ENCODE data around the gene PIK3CB. TPM values are rescaled to one million over a fixed set of nuclear protein-coding genes. Genes with fewer than 3 reads are reported as not detected.

Gene PIK3CB
- total and polyA plus RNA-seq, 2 of the 8 experiments (the other 6 are each of a cell fraction or from before 2014, with no cell fraction given) = 8.3 to 35.2 TPM

DNA sequence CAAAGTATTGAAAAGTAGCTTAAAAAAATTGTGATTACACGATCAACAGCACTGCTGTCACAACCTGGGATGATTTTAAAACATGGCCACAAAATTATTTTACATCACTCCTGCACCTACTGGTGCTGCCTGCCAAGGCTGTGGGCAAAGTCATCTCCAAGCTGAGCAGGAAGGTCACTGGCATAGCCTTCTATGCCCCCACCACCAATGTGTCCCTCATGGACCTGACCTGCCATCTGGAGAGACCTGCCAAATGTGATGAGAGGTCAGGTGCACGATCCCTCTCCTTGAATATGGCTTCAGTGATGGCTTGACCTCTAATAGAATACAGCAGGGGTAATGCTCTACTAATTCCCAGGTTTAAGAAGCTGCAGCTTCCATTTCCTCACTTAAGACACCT is 57.8 kb downstream of the PIK3CB start:
- no peaks in the 10 kb centered on the region for H3K9me3 ChIP-seq (ENCODE audit: insufficient read depth in 2 of 2, low read depth in 1 of 2, low read length in 1 of 2)
- no peak overlapping the region for H3K14ac ChIP-seq (ENCODE audit: insufficient read length)
- H3K4me2 ChIP-seq (ENCODE audit: insufficient read depth in 1 of 2, low read depth in 2 of 2, low read length in 2 of 2) = no peak overlapping the region
- H2BK5ac ChIP-seq (ENCODE audit: low read depth, low read length) = no peak overlapping the region; the same call in 1 of the 2 replicates
- DNase-seq (ENCODE audit: low read depth in 1 of 2, low spot score in 2 of 2) = peak in 1 of 2 experiments; percentile 36
- peaks cover 7% of the 10 kb centered on the region for H3K79me1 ChIP-seq (ENCODE audit: low read depth, low read length)
- no peak overlapping the region for H4K8ac ChIP-seq (ENCODE audit: extremely low read depth, insufficient read depth, low read length)
- no peak overlapping the region for H3K4ac ChIP-seq (replicated peaks; ENCODE audit: insufficient read length, low read depth, low read length)
- no peak overlapping the region for H3K9ac ChIP-seq (replicated peaks in 1 of 4; ENCODE audit: extremely low read depth in 1 of 4, low read depth in 3 of 4, low read length in 3 of 4)
- H4K20me1 ChIP-seq (replicated peaks in 1 of 2; ENCODE audit: control insufficient read depth in 1 of 2, insufficient read depth in 2 of 2, low read length in 2 of 2) = peaks cover 0 to 3% of the 10 kb centered on the region in 2 experiments
- H3K79me2 ChIP-seq (ENCODE audit: control insufficient read depth in 1 of 2, insufficient read depth in 2 of 2, low read length in 2 of 2) = peaks cover 0 to 23% of the 10 kb centered on the region in 2 experiments; a peak in 3 of 4 replicates
- no peak overlapping the region for H4K5ac ChIP-seq (ENCODE audit: insufficient read length, low read depth, low read length)
- no peak overlapping the region for H3K56ac ChIP-seq (replicated peaks; ENCODE audit: insufficient read length, low read depth, low read length)
- no peak overlapping the region for H2BK20ac ChIP-seq (ENCODE audit: low read length)
- no peaks in the 10 kb centered on the region for H3K36me3 ChIP-seq (ENCODE audit: control insufficient read depth in 2 of 4, insufficient read depth in 4 of 4, low read length in 3 of 4)
- no peak overlapping the region for H2AFZ ChIP-seq (ENCODE audit: low read length)
- no peak overlapping the region for H3K18ac ChIP-seq (ENCODE audit: extremely low read depth, low read length)
- H2AK5ac ChIP-seq (ENCODE audit: low read depth, low read length) = no peak overlapping the region
- ChIA-PET POLR2A (ENCODE audit: partially characterized antibody) (no interaction called here), CTCF (ENCODE audit: partially characterized antibody) (interaction anchor here (0.8 to 2.9 kb wide), 4 partner anchors 9 to 139 kb away, joined by 3 to 9 read pairs (median 4); no protein-coding TSS in a partner anchor)
- no peak overlapping the region for H2BK120ac ChIP-seq (replicated peaks; ENCODE audit: low read depth, low read length)
- no peak overlapping the region for H3K4me3 ChIP-seq (ENCODE audit: extremely low read depth in 1 of 4, insufficient read depth in 2 of 4, low read depth in 3 of 4, low read length in 4 of 4)
- FAIRE-seq = no peak
- WGBS, 2 experiments (ENCODE audit: extremely low coverage in 1 of 2, insufficient coverage in 1 of 2, insufficient read length in 1 of 2, insufficient replicate concordance in 2 of 2, low coverage in 1 of 2, low lambda C conversion rate in 2 of 2, missing lambda C conversion rate in 1 of 2) = 89% methylated on average over 2 of the region's 2 CpGs; no CpG with 5 or more reads in 1 of the 2 experiments
- no peak overlapping the region for H3K27ac ChIP-seq (ENCODE audit: low read depth, low read length)
- H4K91ac ChIP-seq (replicated peaks; ENCODE audit: insufficient read length, low read length) = no peak overlapping the region
- no peak overlapping the region for H3K23ac ChIP-seq (ENCODE audit: insufficient read length)
- no peaks in the 10 kb centered on the region for H3K27me3 ChIP-seq (replicated peaks in 1 of 4; ENCODE audit: control insufficient read depth in 3 of 4, extremely low read depth in 1 of 4, insufficient read depth in 3 of 4, low read length in 3 of 4)
- no peaks in the 10 kb centered on the region for H3K4me1 ChIP-seq (replicated peaks in 1 of 4; ENCODE audit: control insufficient read depth in 3 of 4, insufficient read depth in 4 of 4, low read length in 3 of 4)
- no peak overlapping the region for H2BK12ac ChIP-seq (ENCODE audit: low read depth, low read length)
- H2BK15ac ChIP-seq (ENCODE audit: low read length) = no peak overlapping the region
- H3K23me2 ChIP-seq (ENCODE audit: low read depth, low read length) = no peaks in the 10 kb centered on the region
- TF ChIP-seq, protein P1, sequence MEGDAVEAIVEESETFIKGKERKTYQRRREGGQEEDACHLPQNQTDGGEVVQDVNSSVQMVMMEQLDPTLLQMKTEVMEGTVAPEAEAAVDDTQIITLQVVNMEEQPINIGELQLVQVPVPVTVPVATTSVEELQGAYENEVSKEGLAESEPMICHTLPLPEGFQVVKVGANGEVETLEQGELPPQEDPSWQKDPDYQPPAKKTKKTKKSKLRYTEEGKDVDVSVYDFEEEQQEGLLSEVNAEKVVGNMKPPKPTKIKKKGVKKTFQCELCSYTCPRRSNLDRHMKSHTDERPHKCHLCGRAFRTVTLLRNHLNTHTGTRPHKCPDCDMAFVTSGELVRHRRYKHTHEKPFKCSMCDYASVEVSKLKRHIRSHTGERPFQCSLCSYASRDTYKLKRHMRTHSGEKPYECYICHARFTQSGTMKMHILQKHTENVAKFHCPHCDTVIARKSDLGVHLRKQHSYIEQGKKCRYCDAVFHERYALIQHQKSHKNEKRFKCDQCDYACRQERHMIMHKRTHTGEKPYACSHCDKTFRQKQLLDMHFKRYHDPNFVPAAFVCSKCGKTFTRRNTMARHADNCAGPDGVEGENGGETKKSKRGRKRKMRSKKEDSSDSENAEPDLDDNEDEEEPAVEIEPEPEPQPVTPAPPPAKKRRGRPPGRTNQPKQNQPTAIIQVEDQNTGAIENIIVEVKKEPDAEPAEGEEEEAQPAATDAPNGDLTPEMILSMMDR (IDR thresholded peaks at IDR 0.05; ENCODE audit: control extremely low read depth in 1 of 3, insufficient read depth in 1 of 3, low read depth in 1 of 3, low read length in 3 of 3) = no peak
- TF ChIP-seq SP4 (IDR thresholded peaks at IDR 0.05; ENCODE audit: low read length) = no peak
- no peak for TF ChIP-seq CHD1 (IDR thresholded peaks at IDR 0.05; ENCODE audit: low read depth, low read length)
- TF ChIP-seq, protein P2, sequence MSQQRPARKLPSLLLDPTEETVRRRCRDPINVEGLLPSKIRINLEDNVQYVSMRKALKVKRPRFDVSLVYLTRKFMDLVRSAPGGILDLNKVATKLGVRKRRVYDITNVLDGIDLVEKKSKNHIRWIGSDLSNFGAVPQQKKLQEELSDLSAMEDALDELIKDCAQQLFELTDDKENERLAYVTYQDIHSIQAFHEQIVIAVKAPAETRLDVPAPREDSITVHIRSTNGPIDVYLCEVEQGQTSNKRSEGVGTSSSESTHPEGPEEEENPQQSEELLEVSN (IDR thresholded peaks at IDR 0.05) = no peak
- no peak for TF ChIP-seq FOSL1 (IDR thresholded peaks at IDR 0.05; ENCODE audit: insufficient read depth, low read depth, low read length)
- TF ChIP-seq EP300 (IDR thresholded peaks at IDR 0.05; ENCODE audit: borderline replicate concordance in 1 of 2, low read depth in 2 of 2, low read length in 2 of 2) = no peak
- no peak for TF ChIP-seq CREB1 (IDR thresholded peaks at IDR 0.05)
- TF ChIP-seq PHF8 (conservative IDR thresholded peaks at IDR 0.05; ENCODE audit: low read depth, low read length) = no peak
- no peak for TF ChIP-seq TBP (IDR thresholded peaks at IDR 0.05; ENCODE audit: low read depth, low read length)
- no peak for TF ChIP-seq BRCA1 (IDR thresholded peaks at IDR 0.05; ENCODE audit: low read depth, low read length)
- TF ChIP-seq TEAD4 (IDR thresholded peaks at IDR 0.05; ENCODE audit: low read depth, low read length) = no peak
